Measurements from ENCODE around the gene FGF3. TPM values are rescaled to one million over a fixed set of nuclear protein-coding genes. Genes with fewer than 3 reads are reported as not detected.

Gene FGF3
- polyA plus RNA-seq, 1 donor (not counting 4 experiments of a cell fraction or from before 2014, with no cell fraction given): not detected

DNA sequence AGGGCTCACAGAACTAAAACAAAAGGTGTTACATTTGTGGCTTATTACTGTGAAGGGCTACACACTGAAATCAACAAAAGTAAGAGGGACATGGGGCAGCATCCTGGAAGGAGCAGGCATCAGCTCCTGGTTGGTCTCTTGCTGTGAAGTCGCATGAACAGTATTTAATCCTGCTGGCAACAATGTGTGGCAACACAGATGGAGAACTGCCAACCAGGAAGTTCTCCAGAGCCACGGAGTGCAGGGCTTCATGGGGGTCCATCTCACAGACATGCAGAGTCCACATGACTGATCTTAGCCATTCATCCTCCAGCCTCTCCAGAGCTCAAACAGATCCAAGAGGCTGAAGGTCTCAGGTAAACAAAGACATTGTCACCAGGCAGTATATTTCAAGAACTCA, 32.8 kb upstream of the FGF3 start:
- no peaks in the 10 kb centered on the region for H3K9me1 ChIP-seq (ENCODE audit: control insufficient read depth, extremely low read depth, insufficient read depth, low read length)
- H3K4me3 ChIP-seq (ENCODE audit: control insufficient read depth in 2 of 3, extremely low read depth in 1 of 3, insufficient read depth in 2 of 3, low read depth in 1 of 3, low read length in 3 of 3): no peak overlapping the region
- H3K27ac ChIP-seq (ENCODE audit: control insufficient read depth, insufficient read depth, low read length): no peak overlapping the region
- dilution Hi-C loops (cut with MboI; ENCODE audit: extremely low pct_ligation_motif_present, low sequenced_read_pairs): no loop called here
- H3K79me2 ChIP-seq (ENCODE audit: control insufficient read depth, insufficient read depth, low read length): no peaks in the 10 kb centered on the region
- no peaks in the 10 kb centered on the region for H3K27me3 ChIP-seq (ENCODE audit: control insufficient read depth, extremely low read depth, insufficient read depth, low read length)
- no peaks in the 10 kb centered on the region for H3K36me3 ChIP-seq (ENCODE audit: control insufficient read depth in 2 of 2, extremely low read depth in 1 of 2, insufficient read depth in 2 of 2, low read length in 2 of 2)
- no peak for DNase-seq (ENCODE audit: low read depth, low spot score)
- H3K9me3 ChIP-seq (ENCODE audit: control insufficient read depth, low read depth, low read length): peaks cover 4% of the 10 kb centered on the region
- H3K9ac ChIP-seq (ENCODE audit: control insufficient read depth, extremely low read depth, insufficient read depth, low read length): no peak overlapping the region
- no peaks in the 10 kb centered on the region for H4K20me1 ChIP-seq (ENCODE audit: control insufficient read depth, extremely low read depth, insufficient read depth, low read length)
- no peak for FAIRE-seq
- H3K4me1 ChIP-seq (ENCODE audit: control insufficient read depth, extremely low read depth, insufficient read depth, low read length): no peaks in the 10 kb centered on the region
- no peak for TF ChIP-seq EZH2 (IDR thresholded peaks at IDR 0.05; ENCODE audit: low read length)
- TF ChIP-seq, protein P1, sequence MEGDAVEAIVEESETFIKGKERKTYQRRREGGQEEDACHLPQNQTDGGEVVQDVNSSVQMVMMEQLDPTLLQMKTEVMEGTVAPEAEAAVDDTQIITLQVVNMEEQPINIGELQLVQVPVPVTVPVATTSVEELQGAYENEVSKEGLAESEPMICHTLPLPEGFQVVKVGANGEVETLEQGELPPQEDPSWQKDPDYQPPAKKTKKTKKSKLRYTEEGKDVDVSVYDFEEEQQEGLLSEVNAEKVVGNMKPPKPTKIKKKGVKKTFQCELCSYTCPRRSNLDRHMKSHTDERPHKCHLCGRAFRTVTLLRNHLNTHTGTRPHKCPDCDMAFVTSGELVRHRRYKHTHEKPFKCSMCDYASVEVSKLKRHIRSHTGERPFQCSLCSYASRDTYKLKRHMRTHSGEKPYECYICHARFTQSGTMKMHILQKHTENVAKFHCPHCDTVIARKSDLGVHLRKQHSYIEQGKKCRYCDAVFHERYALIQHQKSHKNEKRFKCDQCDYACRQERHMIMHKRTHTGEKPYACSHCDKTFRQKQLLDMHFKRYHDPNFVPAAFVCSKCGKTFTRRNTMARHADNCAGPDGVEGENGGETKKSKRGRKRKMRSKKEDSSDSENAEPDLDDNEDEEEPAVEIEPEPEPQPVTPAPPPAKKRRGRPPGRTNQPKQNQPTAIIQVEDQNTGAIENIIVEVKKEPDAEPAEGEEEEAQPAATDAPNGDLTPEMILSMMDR (optimal IDR thresholded peaks at IDR 0.05 in 1 of 3, IDR thresholded peaks at IDR 0.05 in 1 of 3, conservative IDR thresholded peaks at IDR 0.05 in 1 of 3; ENCODE audit: extremely low read depth in 1 of 3, insufficient read depth in 2 of 3, low read length in 3 of 3): no peak
- no peak overlapping the region for H3K4me2 ChIP-seq (ENCODE audit: control insufficient read depth, extremely low read depth, insufficient read depth, low read depth, low read length)
- H2AFZ ChIP-seq (ENCODE audit: control insufficient read depth, low read length): no peak overlapping the region

DNA sequence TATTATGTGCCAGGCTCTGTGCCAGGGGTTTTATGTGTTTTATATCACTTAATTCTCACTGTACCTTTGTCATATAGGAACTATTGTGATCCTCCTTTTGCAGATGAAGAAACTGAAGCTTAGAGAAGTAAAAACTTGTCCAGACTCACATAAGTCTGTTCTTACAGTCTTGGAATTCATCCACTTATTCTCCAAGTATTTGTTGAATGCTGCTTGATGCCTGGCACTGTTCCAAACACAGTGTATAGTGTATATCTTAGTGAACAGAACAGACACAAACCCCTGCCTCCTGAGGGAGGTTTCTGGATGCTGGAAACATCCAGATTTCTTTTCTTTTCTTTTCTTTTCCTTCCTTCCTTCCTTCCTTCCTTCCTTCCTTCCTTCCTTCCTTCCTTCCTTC, 29.0 kb upstream of the FGF3 start:
- Histone ChIP-seq H3K9me1 (ENCODE audit: control insufficient read depth, extremely low read depth, insufficient read depth, low read length) (no peaks in the 10 kb centered on the region), H3K4me3 (ENCODE audit: control insufficient read depth in 2 of 3, extremely low read depth in 1 of 3, insufficient read depth in 2 of 3, low read depth in 1 of 3, low read length in 3 of 3) (no peak overlapping the region), H4K20me1 (ENCODE audit: control insufficient read depth, extremely low read depth, insufficient read depth, low read length) (no peaks in the 10 kb centered on the region), H3K36me3 (ENCODE audit: control insufficient read depth in 2 of 2, extremely low read depth in 1 of 2, insufficient read depth in 2 of 2, low read length in 2 of 2) (no peaks in the 10 kb centered on the region), H3K4me1 (ENCODE audit: control insufficient read depth, extremely low read depth, insufficient read depth, low read length) (no peaks in the 10 kb centered on the region), H3K4me2 (ENCODE audit: control insufficient read depth, extremely low read depth, insufficient read depth, low read depth, low read length) (no peak overlapping the region), H3K79me2 (ENCODE audit: control insufficient read depth, insufficient read depth, low read length) (no peaks in the 10 kb centered on the region), H3K27ac (ENCODE audit: control insufficient read depth, insufficient read depth, low read length) (no peak overlapping the region), H3K27me3 (ENCODE audit: control insufficient read depth, extremely low read depth, insufficient read depth, low read length) (no peaks in the 10 kb centered on the region), H2AFZ (ENCODE audit: control insufficient read depth, low read length) (no peak overlapping the region), H3K9me3 (ENCODE audit: control insufficient read depth, low read depth, low read length) (peaks cover 4% of the 10 kb centered on the region), H3K9ac (ENCODE audit: control insufficient read depth, extremely low read depth, insufficient read depth, low read length) (no peak overlapping the region)
- DNase-seq (ENCODE audit: low read depth, low spot score) (peak; percentile 38), FAIRE-seq (peak; percentile 20)
- no peak for TF ChIP-seq EZH2 (IDR thresholded peaks at IDR 0.05; ENCODE audit: low read length)
- TF ChIP-seq, protein P1 (optimal IDR thresholded peaks at IDR 0.05 in 1 of 3, IDR thresholded peaks at IDR 0.05 in 1 of 3, conservative IDR thresholded peaks at IDR 0.05 in 1 of 3; ENCODE audit: extremely low read depth in 1 of 3, insufficient read depth in 2 of 3, low read length in 3 of 3): no peak
- dilution Hi-C loops (cut with MboI; ENCODE audit: extremely low pct_ligation_motif_present, low sequenced_read_pairs): no loop called here
